K562 (cell line): ENCODE results near the gene BCCIP. TPM values are rescaled to one million over a fixed set of nuclear protein-coding genes. Genes with fewer than 3 reads are reported as not detected.

Experiments used
- ATAC-seq: fragments of 200-7000 bp; cut with Tn5 transposase; 3 replicates; pipeline ENCODE4 v1.9.1; 2020; ENCODE audit warnings: moderate library complexity
- BruUV-seq: library from RNA; stranded (reverse); fragments of 400-500 nt; replicated peaks from 2 replicates; lab custom pipeline; 2021; lab: Mats Ljungman, UMichigan
- CTCF ChIA-PET: fragments of 300-600 bp; formaldehyde crosslinking; extraction: SDS; loops from one replicate; lab custom pipeline; 2021; ENCODE audit warnings: low intra/inter-chr PET ratio; lab: Yijun Ruan, JAX
- POLR2A ChIA-PET: fragments of 300-600, 350-650 bp; sonication (Branson Sonifier 250); formaldehyde crosslinking; extraction: SDS; loops from one replicate; lab custom pipeline; 2021; ENCODE audit warnings: antibody characterized with exemption, inconsistent platforms; lab: Yijun Ruan, JAX
- DNase-seq, 4 experiments: peaks; one replicate each; pipeline versions ENCODE4 v3.0.0 to v3.0.0-alpha.2; 2011 to 2018; ENCODE audit warnings: low spot score in 3 of 4, mixed read lengths in 3 of 4; ENCODE audit errors: extremely low read depth in 1 of 4
- FAIRE-seq: peaks from 2 replicates; lab custom pipeline; 2011; peaks lifted over from hg19 to GRCh38; lab: Jason Lieb, UNC
- H2AFZ ChIP-seq: 2 replicates; pipeline ENCODE4 v1.6.0; 2011; ENCODE audit warnings: low read depth, low read length, control low read depth, inconsistent platforms
- H3K27ac ChIP-seq: fragments of 200-600 bp; 3 replicates; pipeline ENCODE4 v1.8.0; 2011; ENCODE audit warnings: low read depth, mild to moderate bottlenecking, control low read depth, inconsistent platforms, low read length, moderate library complexity, mixed read lengths; ENCODE audit errors: extremely low read depth
- H3K27me3 ChIP-seq, 2 experiments: fragments of 300-600 bp in 1 of 2; 2 replicates in 1 of 2; 3 replicates in 1 of 2; pipeline versions ENCODE4 v1.6.0 to v1.8.0; 2011; ENCODE audit warnings: inconsistent platforms in 2 of 2, low read length in 2 of 2, mild to moderate bottlenecking in 1 of 2, mixed read lengths in 1 of 2, moderate library complexity in 1 of 2; ENCODE audit not compliant: control insufficient read depth in 2 of 2, insufficient read depth in 2 of 2
- H3K36me3 ChIP-seq: fragments of 300-600 bp; 3 replicates; pipeline ENCODE4 v1.8.0; 2011; ENCODE audit warnings: mild to moderate bottlenecking, low read length, inconsistent platforms; ENCODE audit not compliant: control insufficient read depth, insufficient read depth
- H3K4me1 ChIP-seq, 2 experiments: fragments of 200-600 bp in 1 of 2; replicated peaks in 1 of 2; 2 replicates in 1 of 2; 3 replicates in 1 of 2; pipeline versions ENCODE4 v1.5.1 to v1.8.0; 2011; ENCODE audit warnings: inconsistent platforms in 2 of 2, low read length in 2 of 2, mild to moderate bottlenecking in 1 of 2, mixed read lengths in 1 of 2, moderate library complexity in 1 of 2; ENCODE audit not compliant: control insufficient read depth in 2 of 2, insufficient read depth in 2 of 2
- H3K4me2 ChIP-seq: 2 replicates; pipeline ENCODE4 v1.6.1; 2011; ENCODE audit warnings: low read length, control low read depth, inconsistent platforms, mixed read lengths; ENCODE audit not compliant: insufficient read depth
- H3K4me3 ChIP-seq: fragments of 200-600 bp; sonication (generic), shearing (Covaris generic); 2 replicates; pipeline ENCODE4 v1.5.1; 2016; ENCODE audit warnings: control low read depth, inconsistent platforms
- H3K79me2 ChIP-seq: fragments of 200-600 bp; 3 replicates; pipeline ENCODE4 v1.8.0; 2011; ENCODE audit warnings: low read length, inconsistent platforms; ENCODE audit not compliant: control insufficient read depth, insufficient read depth
- H3K9ac ChIP-seq, 2 experiments: 2 replicates each; pipeline versions ENCODE4 v1.6.0 to v1.6.1; 2011; ENCODE audit warnings: low read depth in 2 of 2, low read length in 2 of 2, control low read depth in 1 of 2, inconsistent platforms in 1 of 2, mild to moderate bottlenecking in 1 of 2, mixed read lengths in 1 of 2; ENCODE audit not compliant: insufficient read depth in 1 of 2
- H3K9me1 ChIP-seq: one replicate; pipeline ENCODE4 v1.6.0; 2011; ENCODE audit warnings: inconsistent platforms, mild to moderate bottlenecking, low read length, moderate library complexity; ENCODE audit not compliant: control insufficient read depth, insufficient read depth
- H3K9me3 ChIP-seq: replicated peaks from 2 replicates; pipeline ENCODE4 v1.5.1; 2011; ENCODE audit warnings: low read depth, low read length, inconsistent platforms; ENCODE audit not compliant: control insufficient read depth, insufficient read depth
- H4K20me1 ChIP-seq: replicated peaks from 2 replicates; pipeline ENCODE4 v1.6.1; 2011; ENCODE audit warnings: low read length, inconsistent platforms, mixed read lengths; ENCODE audit not compliant: control insufficient read depth, insufficient read depth
- GABPB2 ChIP-seq: fragments of 250-450 bp; sonication (Bioruptor Pico); conservative IDR thresholded peaks from 2 replicates; pipeline ENCODE4 v1.5.1; 2021; ENCODE audit warnings: mild to moderate bottlenecking
- KDM2B ChIP-seq: fragments of 250-450 bp; sonication (Bioruptor Pico); IDR thresholded peaks from 2 replicates; pipeline ENCODE4 v1.8.0; 2021; ENCODE audit warnings: mild to moderate bottlenecking, moderate library complexity
- NR4A1 ChIP-seq, 2 experiments: fragments of 250-450 bp in 1 of 2; fragments of 450-650 bp in 1 of 2; sonication (Bioruptor Pico) in 1 of 2; IDR thresholded peaks; 2 replicates each; pipeline versions ENCODE4 v1.4.0 to v1.6.1; 2016 to 2020; ENCODE audit warnings: mild to moderate bottlenecking in 2 of 2, missing compliant biosample characterization in 1 of 2, missing genetic modification characterization in 1 of 2, moderate library complexity in 1 of 2
- POLR2AphosphoS5 ChIP-seq: IDR thresholded peaks from 2 replicates; pipeline ENCODE4 v1.6.1; 2011; ENCODE audit warnings: mild to moderate bottlenecking, low read depth, low read length, moderate library complexity; ENCODE audit not compliant: control insufficient read depth, insufficient read depth
- RNF2 ChIP-seq: sonication (generic); IDR thresholded peaks from 2 replicates; pipeline ENCODE4 v1.6.1; 2016
- TBP ChIP-seq: optimal IDR thresholded peaks from 2 replicates; pipeline ENCODE3; 2011; ENCODE audit warnings: low read depth, low read length, improper control_type of control experiment
- TFAM ChIP-seq: fragments of 250-450 bp; sonication (Bioruptor Pico); conservative IDR thresholded peaks from 2 replicates; pipeline ENCODE4 v1.5.0; 2021; ENCODE audit warnings: mild to moderate bottlenecking, moderate library complexity
- ZNF384 ChIP-seq: IDR thresholded peaks from 2 replicates; pipeline ENCODE4 v1.6.1; 2012; ENCODE audit warnings: low read depth, low read length, improper control_type of control experiment
- WGBS: fragments of 100-300 bp; shearing (Covaris generic); methylation state at CpG from one replicate; pipeline ENCODE4 v1.1.6; 2016; ENCODE audit warnings: low coverage, mixed read lengths; ENCODE audit not compliant: insufficient coverage; ENCODE audit errors: missing lambda C conversion rate; 5-methylcytosine and 5-hydroxymethylcytosine counted together
- in situ Hi-C: fragments of 300-500 bp; cut with MboI; formaldehyde crosslinking; loops from 4 replicates; pipeline ENCODE4 v1.15.0; 2018; ENCODE audit warnings: inconsistent platforms, mixed read lengths
- intact Hi-C: fragments of 100-400 bp; cut with micrococcal nuclease; formaldehyde crosslinking; loops from 2 replicates; pipeline ENCODE4 v1.14.2; 2022
- polyA plus RNA-seq, 8 experiments: library from polyadenylated mRNA; depleted of rRNA in 4 of 8; stranded (reverse) in 5 of 8; unstranded in 3 of 8; fragments of >200 nt; fragmentation: Nextera tagmentation in 2 of 8; fragmentation: Illumina TruSeq in 1 of 8; extraction: Ambion mirVana in 2 of 8; extraction: Trizol in 1 of 8; gene quantifications; 2 replicates each; pipeline versions ENCODE4 v1.2.1 to v1.2.3, GENCODE V29; 2011 to 2014; ENCODE audit warnings: inconsistent platforms in 1 of 8, missing spikeins in 1 of 8
- total RNA-seq, 7 experiments: library from RNA; depleted of rRNA in 6 of 7; stranded (reverse); fragments of >200 nt in 6 of 7; fragmentation: Illumina TruSeq in 2 of 7; extraction: Trizol in 2 of 7; gene quantifications; 2 replicates each; pipeline versions ENCODE4 v1.2.1 to v1.2.3, GENCODE V29; 2011 to 2021; ENCODE audit warnings: low replicate concordance in 1 of 7

Gene BCCIP
- total and polyA plus RNA-seq, 9 of the 15 experiments (the other 6 are each of a cell fraction or from before 2014, with no cell fraction given), result 95.1 to 204 (median 163) TPM

DNA sequence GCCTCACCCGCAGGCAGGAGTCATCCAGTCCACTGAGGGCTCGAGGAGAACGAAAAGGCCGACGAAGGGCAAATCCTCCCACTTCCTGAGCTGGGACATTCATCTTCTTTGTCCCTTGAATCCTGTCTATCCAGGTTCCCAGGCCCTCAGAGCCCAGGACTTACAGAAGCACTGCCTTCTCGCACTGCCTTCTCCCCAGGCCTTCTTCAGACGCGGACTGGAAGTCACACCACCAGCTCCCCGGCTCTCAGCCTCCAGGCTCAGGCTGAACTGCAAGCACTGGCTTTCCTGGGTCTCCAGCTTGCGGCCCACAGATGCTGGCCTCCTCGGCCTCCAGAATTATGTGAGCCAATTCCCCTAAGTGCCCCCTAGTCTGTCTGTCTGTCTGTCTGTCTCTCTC lies 41.3 kb upstream of the BCCIP start:
- ATAC-seq, result no peak
- BruUV-seq, result no TSS peak
- no peaks in the 10 kb centered on the region for H3K9me1 ChIP-seq
- H3K9ac ChIP-seq, result no peak overlapping the region
- no peaks in the 10 kb centered on the region for H3K9me3 ChIP-seq
- H2AFZ ChIP-seq, result no peak overlapping the region
- no peaks in the 10 kb centered on the region for H3K79me2 ChIP-seq
- in situ Hi-C loops, result no loop called here
- H3K4me1 ChIP-seq, result no peaks in the 10 kb centered on the region
- 52% methylated on average over 8 of the region's 11 CpGs for WGBS
- H3K36me3 ChIP-seq, result no peaks in the 10 kb centered on the region
- no peak for DNase-seq
- no peak for TF ChIP-seq TFAM (CRISPR knock-in tag)
- no peak for TF ChIP-seq TBP
- no peak for TF ChIP-seq RNF2
- no peak for TF ChIP-seq ZNF384
- no peak for TF ChIP-seq GABPB2 (CRISPR knock-in tag)
- no peak for TF ChIP-seq NR4A1 (CRISPR knock-in tag; IDR thresholded peaks at IDR 0.05)
- no peak for TF ChIP-seq NR4A1 (tag; IDR thresholded peaks at IDR 0.05)
- no peak for TF ChIP-seq POLR2AphosphoS5
- TF ChIP-seq KDM2B (CRISPR knock-in tag), result no peak
- TF ChIP-seq, all 486 proteins: peak for 0
- no peaks in the 10 kb centered on the region for H3K27me3 ChIP-seq
- no peak for FAIRE-seq
- no peaks in the 10 kb centered on the region for H4K20me1 ChIP-seq
- ChIA-PET CTCF (no interaction called here), POLR2A (no interaction called here)
- intact Hi-C loops, result no loop called here
- H3K4me2 ChIP-seq, result no peak overlapping the region
- H3K4me3 ChIP-seq, result no peak overlapping the region
- H3K27ac ChIP-seq, result no peak overlapping the region
